Measurements from ENCODE around the gene ABCA6.

ABCA6 gene

DNA sequence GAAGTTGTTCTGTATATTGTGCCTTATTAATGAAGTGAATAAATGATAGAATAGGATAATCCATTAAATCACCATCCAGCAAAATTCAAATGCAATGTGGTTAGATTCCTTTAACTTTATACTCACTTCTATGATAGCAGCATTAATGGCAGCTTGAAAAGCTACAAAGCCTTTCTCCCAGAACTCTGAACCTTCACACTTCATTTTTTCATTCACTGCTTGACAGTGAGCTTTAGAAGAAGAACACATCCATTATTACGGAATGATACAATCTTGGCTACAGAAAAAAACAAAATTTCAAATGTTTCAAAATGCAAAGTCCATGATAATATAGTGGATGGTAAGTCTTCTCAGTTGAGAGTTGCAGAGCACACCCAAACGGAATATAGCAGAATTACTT is 97.3 kb downstream of the ABCA6 start (continued):
- TF ChIP-seq, protein P1, sequence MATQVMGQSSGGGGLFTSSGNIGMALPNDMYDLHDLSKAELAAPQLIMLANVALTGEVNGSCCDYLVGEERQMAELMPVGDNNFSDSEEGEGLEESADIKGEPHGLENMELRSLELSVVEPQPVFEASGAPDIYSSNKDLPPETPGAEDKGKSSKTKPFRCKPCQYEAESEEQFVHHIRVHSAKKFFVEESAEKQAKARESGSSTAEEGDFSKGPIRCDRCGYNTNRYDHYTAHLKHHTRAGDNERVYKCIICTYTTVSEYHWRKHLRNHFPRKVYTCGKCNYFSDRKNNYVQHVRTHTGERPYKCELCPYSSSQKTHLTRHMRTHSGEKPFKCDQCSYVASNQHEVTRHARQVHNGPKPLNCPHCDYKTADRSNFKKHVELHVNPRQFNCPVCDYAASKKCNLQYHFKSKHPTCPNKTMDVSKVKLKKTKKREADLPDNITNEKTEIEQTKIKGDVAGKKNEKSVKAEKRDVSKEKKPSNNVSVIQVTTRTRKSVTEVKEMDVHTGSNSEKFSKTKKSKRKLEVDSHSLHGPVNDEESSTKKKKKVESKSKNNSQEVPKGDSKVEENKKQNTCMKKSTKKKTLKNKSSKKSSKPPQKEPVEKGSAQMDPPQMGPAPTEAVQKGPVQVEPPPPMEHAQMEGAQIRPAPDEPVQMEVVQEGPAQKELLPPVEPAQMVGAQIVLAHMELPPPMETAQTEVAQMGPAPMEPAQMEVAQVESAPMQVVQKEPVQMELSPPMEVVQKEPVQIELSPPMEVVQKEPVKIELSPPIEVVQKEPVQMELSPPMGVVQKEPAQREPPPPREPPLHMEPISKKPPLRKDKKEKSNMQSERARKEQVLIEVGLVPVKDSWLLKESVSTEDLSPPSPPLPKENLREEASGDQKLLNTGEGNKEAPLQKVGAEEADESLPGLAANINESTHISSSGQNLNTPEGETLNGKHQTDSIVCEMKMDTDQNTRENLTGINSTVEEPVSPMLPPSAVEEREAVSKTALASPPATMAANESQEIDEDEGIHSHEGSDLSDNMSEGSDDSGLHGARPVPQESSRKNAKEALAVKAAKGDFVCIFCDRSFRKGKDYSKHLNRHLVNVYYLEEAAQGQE (tag by site-specific recombination; IDR thresholded peaks at IDR 0.05) = no peak
- TF ChIP-seq ZNF404 (tag by site-specific recombination; IDR thresholded peaks at IDR 0.05) (no peak), ZNF629 (tag by site-specific recombination; IDR thresholded peaks at IDR 0.05) (no peak), GLI2 (tag by site-specific recombination; IDR thresholded peaks at IDR 0.05; ENCODE audit: borderline replicate concordance, low read depth) (no peak), ZBTB1 (tag by site-specific recombination; IDR thresholded peaks at IDR 0.05) (no peak), ZNF114 (tag by site-specific recombination; IDR thresholded peaks at IDR 0.05) (no peak), ZSCAN16 (tag by site-specific recombination; IDR thresholded peaks at IDR 0.05) (no peak)

DNA sequence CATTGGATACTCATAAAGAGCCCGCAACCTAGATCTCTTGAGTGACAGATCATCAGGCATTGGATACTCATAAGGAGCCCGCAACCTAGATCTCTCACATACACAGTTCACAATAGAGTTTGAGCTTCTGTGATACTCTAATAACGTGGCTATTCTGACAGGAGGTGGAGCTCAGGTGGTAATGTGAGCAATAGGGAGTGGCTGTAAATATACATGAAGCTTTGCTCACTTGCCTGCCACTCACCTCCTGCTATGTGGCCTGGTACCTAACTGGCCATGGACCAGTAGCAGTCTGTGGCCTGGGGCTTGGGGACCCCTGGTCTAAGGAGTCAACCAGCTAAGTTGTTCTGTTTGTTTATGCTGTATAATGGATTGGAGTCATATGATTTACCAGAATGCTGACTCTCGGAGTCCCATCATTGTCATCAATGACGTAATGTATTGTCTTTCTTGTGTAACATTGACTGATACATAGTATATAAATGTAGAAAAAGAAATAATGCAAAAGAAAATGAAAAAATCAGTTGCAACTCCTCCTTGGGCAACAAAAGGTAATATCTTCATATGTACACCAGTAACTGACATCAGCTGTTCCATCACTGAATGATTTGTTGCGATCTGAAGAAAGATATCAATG is 98.5 kb downstream of the ABCA6 start:
- Histone ChIP-seq H3K36me3 (ENCODE audit: control insufficient read depth in 2 of 2, insufficient read depth in 1 of 2, low read length in 2 of 2) (no peaks in the 10 kb centered on the region), H3K4me3 (ENCODE audit: low read depth, low read length) (no peak overlapping the region), H3K9me3 (ENCODE audit: control insufficient read depth, insufficient read depth, low read depth, low read length) (no peaks in the 10 kb centered on the region), H3K4me1 (ENCODE audit: control insufficient read depth, insufficient read depth, low read length) (no peaks in the 10 kb centered on the region), H3K27ac (ENCODE audit: extremely low read depth, low read depth, low read length) (no peak overlapping the region)
- ChIA-PET POLR2A (no interaction called here), CTCF (interaction anchor here (0.6 to 1.2 kb wide), 4 partner anchors 256 to 390 kb away, joined by 3 to 6 read pairs (median 4); no protein-coding TSS in a partner anchor)
- TF ChIP-seq ZNF623 (tag by site-specific recombination; IDR thresholded peaks at IDR 0.05) (no peak), ATF2 (tag by site-specific recombination; IDR thresholded peaks at IDR 0.05; ENCODE audit: low read depth) (peak; percentile 37; the same call in 1 of the 2 replicates), ZNF610 (tag by site-specific recombination; IDR thresholded peaks at IDR 0.05; ENCODE audit: borderline replicate concordance) (peak; percentile 97)

- H3K9me3 ChIP-seq (ENCODE audit: control insufficient read depth, insufficient read depth, low read depth, low read length) = no peaks in the 10 kb centered on the region
- no peak overlapping the region for H3K4me3 ChIP-seq (ENCODE audit: low read depth, low read length)
- H3K36me3 ChIP-seq (ENCODE audit: control insufficient read depth in 2 of 2, insufficient read depth in 1 of 2, low read length in 2 of 2) = no peaks in the 10 kb centered on the region
- H3K4me1 ChIP-seq (ENCODE audit: control insufficient read depth, insufficient read depth, low read length) = no peaks in the 10 kb centered on the region
- POLR2A ChIA-PET = no interaction called here
- no peak overlapping the region for H3K27ac ChIP-seq (ENCODE audit: extremely low read depth, low read depth, low read length)
- CTCF ChIA-PET = interaction anchor here (0.6 to 1.2 kb wide), 2 partner anchors 255 to 266 kb away, joined by 5 to 6 read pairs; no protein-coding TSS in a partner anchor
- TF ChIP-seq ZFP69B (tag by site-specific recombination; IDR thresholded peaks at IDR 0.05) (no peak), ZEB2 (tag by site-specific recombination; IDR thresholded peaks at IDR 0.05) (no peak), ZNF280C (tag by site-specific recombination; IDR thresholded peaks at IDR 0.05) (no peak), ZBTB20 (tag by site-specific recombination; IDR thresholded peaks at IDR 0.05) (no peak), SP2 (tag by site-specific recombination; IDR thresholded peaks at IDR 0.05) (no peak), ZNF530 (tag by site-specific recombination; IDR thresholded peaks at IDR 0.05; ENCODE audit: low read depth) (no peak), ZNF23 (tag by site-specific recombination; IDR thresholded peaks at IDR 0.05; ENCODE audit: borderline replicate concordance) (no peak), KLF8 (tag by site-specific recombination; IDR thresholded peaks at IDR 0.05) (no peak), GFI1B (tag by site-specific recombination; IDR thresholded peaks at IDR 0.05) (no peak), ZNF624 (tag by site-specific recombination; IDR thresholded peaks at IDR 0.05) (no peak), ZNF37A (tag by site-specific recombination; IDR thresholded peaks at IDR 0.05) (no peak), ZFHX2 (tag by site-specific recombination; conservative IDR thresholded peaks at IDR 0.05) (no peak), ZNF16 (tag by site-specific recombination; IDR thresholded peaks at IDR 0.05; ENCODE audit: low read depth) (no peak)
- TF ChIP-seq, protein P2, sequence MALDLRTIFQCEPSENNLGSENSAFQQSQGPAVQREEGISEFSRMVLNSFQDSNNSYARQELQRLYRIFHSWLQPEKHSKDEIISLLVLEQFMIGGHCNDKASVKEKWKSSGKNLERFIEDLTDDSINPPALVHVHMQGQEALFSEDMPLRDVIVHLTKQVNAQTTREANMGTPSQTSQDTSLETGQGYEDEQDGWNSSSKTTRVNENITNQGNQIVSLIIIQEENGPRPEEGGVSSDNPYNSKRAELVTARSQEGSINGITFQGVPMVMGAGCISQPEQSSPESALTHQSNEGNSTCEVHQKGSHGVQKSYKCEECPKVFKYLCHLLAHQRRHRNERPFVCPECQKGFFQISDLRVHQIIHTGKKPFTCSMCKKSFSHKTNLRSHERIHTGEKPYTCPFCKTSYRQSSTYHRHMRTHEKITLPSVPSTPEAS (tag by site-specific recombination; IDR thresholded peaks at IDR 0.05) = no peak
These were observed 99.4 kb downstream of the ABCA6 start for GRCh38 chr17:69042308-69042707.
